Activated CD4-positive, alpha-beta T cell treated with anti-CD3 and anti-CD28 coated beads, Interleukin-2, amount 50 U/mL, for 16 hours (primary cell): Measurements from ENCODE around the gene LCNL1.
A peak's percentile ranks its signal among the peaks of the same experiment; 100 is the strongest.

ENCODE experiments used
- DNase-seq: peaks from one replicate; pipeline ENCODE4 v3.0.0-alpha.2; 2020

The LCNL1 gene

GRCh38 chr9:136982232-136983051, at the start of gene LCNL1:
Gene LCNL1 (plus strand): TSS chr9:136982993. CDS start chr9:136983587, 594 bp downstream.
- DNase-seq = no peak

- no peak for DNase-seq
Measured at GRCh38 chr9:136934277-136934676, 48.5 kb upstream of the LCNL1 start.

DNA sequence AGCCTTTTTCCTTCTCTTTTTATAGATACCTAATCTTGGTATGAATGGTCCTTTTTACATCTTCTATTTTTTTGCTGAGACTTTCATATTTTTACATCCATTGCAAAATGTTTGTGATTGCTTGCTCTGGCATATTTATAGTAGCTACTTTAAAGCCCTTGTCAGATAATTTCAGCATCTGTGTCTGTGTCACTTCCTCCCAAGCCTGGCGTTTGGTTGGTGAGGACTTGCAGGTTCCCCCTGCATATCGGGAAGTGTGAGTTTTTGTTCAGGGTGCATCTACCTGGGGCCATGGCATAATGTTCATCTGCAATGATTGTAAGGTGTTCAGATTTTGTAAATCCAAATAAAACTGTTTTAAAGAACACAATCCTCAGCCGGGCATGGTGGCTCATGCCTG, 47.1 kb upstream of the LCNL1 start:
- DNase-seq = no peak

DNA sequence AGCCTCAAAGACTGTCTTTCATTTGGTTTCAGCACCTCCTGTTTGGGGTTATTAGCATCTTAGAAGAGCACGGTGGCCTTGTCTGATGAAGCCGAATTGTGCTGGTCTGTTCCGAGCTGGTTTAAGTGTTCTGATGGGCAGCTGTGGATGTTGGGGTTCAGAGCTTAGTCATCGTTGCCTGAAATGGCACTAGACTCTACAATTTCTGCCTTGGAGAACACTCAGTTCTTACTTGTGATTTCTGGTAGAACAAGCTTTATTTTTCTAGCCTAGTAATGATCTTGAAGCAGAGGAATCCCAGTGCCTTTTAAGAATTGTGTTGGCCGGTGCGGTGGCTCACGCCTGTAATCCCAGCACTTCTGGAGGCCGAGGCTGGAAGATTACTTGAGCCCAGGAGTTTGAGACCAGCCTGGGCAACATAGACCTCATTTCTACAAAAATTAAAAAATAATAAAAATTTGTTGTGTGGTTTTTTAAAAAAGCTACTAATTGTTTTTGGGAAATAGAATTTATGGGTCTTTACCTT, 46.1 kb upstream of the LCNL1 start:
- DNase-seq = no peak

DNA sequence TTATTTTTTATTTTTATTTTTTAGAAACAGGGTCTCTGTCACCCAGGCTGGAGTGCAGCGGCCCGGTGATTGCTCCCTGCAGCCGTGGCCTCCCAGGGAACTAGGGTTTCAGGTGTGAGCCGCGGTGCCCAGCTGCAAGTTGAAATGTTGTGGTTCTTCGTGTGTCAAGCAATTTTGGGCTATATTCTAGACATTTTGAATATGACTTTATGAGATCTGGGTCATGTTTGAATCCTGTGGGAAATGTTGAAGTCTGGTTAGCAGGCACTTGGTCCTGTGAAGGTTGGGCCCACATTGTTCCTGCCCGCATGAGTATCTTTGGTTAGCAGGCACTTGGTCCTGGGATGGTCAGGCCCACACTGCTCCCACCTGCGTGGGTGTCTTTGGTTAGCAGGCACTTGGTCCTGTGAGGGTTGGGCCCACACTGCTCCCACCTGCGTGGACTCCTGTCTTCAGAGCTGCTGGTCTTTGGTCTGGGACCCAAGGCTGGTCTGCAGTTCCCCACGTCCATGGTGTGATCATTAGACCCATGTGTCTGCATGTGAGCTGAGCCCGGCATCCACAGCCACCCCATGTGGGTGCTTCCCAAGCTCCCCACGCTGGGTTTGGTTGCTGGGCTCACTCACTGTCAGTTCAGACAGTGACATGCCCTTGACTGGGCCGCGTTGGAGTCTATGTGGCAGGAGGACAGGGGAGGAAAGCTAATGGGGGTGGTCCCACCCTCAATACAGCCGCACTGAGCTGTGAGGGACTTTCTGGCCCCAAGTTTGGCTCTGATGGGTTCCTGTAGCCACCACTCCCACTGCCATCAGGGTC, 45.4 kb upstream of the LCNL1 start:
- no peak for DNase-seq

GRCh38 chr9:136939431-136939995, 43.3 kb upstream of the LCNL1 start:
- no peak for DNase-seq

GRCh38 chr9:136939996-136940525, 42.7 kb upstream of the LCNL1 start:
- no peak for DNase-seq

GRCh38 chr9:136940526-136941230, 42.1 kb upstream of the LCNL1 start:
- DNase-seq = no peak

DNA sequence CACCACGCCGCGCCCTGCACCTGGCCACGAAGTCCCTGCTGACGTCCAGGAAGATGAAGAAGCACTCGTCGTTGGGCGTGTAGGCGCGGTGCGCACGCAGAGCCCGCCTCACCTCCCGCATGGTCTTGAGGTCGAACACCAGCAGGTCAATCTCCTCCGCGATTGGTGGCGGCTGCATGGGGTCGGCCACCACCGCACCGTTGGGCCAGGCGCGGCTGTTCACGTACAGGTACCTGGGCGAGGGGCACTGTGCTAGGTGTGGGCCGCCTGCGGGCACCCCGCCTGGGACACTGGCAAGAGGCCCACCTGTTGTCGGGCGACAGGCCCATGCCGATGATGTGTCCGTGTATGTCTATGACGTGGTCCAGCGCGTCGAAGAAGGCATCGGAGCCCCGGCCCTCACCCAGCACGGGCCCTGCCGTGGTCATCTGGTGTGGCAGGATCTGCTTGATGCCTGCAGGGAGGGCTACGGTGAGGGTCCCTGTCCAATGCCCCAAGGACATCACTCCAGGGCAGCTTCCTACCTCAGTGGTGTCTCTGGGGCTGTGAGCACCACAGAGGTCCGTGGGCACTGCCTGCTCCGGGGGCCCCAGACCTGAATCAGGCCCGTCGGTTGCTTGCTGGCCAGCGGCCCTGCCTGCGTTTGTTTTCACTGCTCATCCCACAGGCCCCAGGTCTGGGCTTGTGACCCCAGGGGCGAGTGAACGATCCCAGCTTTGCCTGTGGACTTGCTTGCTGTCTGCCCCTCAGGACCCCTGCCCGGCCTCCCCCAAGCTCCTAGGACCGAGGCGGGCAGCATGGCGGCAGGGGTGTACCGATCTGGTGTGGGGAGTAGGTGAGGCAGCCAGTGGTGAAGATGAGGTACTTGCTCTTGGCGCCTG, 41.3 kb upstream of the LCNL1 start:
- no peak for DNase-seq

GRCh38 chr9:136942112-136942880, 40.5 kb upstream of the LCNL1 start:
- DNase-seq = no peak

GRCh38 chr9:136942881-136943230, 39.9 kb upstream of the LCNL1 start:
- no peak for DNase-seq

DNA sequence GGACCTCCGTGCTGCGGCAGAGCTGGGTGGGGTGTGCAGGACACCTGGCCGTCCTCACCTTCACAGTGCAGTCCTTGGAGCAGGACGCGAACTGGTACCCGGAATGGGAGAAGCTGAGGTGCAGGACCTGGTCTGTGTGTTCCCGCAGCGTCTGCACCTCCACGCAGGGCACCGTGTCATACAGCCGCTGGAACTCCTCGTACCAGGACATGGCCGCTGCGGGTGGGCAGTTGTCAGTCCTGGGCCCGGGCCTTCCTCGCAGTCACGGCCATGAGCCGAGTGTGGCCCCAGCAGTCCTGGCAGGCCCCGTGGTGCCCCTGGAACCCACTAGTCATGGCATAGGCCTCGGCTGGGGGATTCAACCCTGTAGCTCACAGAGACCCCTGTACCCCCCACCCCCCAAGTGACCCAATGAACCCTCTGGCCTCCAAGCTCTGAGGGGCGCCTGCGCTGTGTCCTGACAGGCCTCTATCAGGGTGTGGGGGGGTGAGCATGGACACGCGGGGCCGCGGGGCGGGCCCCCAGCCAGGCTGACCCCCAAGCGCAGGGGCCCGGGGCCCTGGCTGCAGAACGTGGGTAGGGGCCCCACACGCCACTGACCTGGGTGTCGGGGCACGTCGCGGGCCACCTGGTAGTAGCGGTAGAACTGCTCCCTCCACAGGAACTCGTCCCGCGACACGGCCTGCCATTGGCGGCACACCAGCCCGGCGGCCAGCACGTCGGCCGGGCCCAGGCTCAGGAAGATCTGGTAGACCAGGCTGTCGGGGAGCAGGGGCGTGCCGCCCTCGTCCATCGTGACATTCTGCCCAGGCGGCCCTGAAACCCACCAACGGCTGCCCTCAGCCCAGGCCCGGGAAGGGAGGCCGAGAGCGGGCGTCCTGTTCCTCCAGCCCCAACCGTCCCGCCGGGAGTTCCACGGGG, 39.2 kb upstream of the LCNL1 start:
- peak; percentile 37 for DNase-seq

GRCh38 chr9:136944212-136944518, 38.6 kb upstream of the LCNL1 start:
- no peak for DNase-seq

GRCh38 chr9:136944519-136945332, 38.1 kb upstream of the LCNL1 start, which contains the start of the genes C8G and FBXW5:
Gene C8G (plus strand): TSS chr9:136945243. CDS start chr9:136945321, 78 bp downstream.
Gene FBXW5 (minus strand): TSS chr9:136944738. CDS start chr9:136944083, 655 bp downstream.
- peak; percentile 96 for DNase-seq

DNA sequence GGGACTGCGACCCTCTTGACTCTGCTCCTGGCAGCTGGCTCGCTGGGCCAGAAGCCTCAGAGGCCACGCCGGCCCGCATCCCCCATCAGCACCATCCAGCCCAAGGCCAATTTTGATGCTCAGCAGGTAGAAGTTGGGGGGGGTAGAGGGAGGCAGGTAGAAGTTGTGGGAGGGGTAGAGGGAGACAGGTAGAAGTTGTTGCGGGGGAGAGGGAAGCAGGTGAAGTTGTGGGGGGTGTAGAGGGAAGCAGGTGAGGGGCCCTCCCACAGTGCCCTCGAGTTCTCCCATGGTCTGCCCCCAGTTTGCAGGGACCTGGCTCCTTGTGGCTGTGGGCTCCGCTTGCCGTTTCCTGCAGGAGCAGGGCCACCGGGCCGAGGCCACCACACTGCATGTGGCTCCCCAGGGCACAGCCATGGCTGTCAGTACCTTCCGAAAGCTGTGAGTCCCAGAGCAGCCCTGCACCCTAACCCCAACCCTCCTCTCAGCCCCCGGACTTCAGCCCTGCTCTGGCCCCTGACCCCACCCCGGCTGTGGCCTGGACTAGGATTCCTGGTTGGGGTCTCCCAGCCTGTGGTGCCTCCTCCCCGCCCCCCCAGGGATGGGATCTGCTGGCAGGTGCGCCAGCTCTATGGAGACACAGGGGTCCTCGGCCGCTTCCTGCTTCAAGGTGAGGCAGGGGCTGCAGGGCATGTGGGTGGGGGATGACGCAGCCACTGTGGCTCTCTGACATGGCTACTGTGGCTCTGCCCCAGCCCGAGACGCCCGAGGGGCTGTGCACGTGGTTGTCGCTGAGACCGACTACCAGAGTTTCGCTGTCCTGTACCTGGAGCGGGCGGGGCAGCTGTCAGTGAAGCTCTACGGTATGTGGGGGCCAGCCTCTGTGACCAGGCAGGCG, 37.2 kb upstream of the LCNL1 start:
- no peak for DNase-seq

- no peak for DNase-seq
Measured at GRCh38 chr9:136946228-136947027, 36.4 kb upstream of the LCNL1 start.
